Measurements from ENCODE around the gene ZNF20.

DNA sequence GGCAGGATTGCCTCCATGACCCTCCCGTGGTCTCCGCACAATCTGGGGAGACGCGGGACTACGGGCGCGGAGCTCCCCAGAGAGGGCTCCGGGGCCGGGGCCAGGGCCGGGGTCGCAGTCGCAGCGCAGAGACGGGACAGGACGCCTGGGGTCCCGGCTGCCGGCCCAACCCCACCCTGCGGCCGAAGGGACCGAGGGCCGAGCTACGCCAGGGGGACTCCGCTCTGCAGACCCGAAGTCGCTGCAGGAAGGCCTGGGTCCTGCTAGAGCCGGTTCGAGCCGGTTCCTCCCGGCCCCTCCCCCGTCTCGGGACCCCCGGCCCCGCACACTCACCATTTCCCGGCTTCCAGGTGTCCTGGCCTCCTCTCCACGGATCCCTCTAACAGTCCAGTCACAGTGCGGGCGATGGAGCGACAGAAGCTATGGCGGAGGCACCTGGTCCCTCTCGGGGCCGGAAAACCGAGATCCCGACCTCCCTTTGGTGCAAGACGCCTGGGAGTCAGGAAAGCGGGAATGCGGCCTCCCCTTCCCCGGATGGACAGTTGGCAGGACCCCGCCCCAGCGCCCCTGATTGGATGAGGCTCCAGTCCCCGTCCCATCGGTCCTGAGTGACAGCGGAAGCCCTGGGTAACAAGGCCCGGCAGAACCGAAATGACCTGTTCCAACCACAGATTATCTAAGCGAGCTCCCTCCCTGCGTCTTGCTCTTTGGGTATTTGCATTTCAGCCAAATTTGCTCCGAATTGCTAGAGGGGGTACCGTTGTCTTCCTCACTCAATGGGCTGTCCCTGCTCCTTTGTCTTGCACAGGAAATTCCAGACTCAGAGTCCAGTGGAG is 16.3 kb upstream of the ZNF20 start, which contains the start of gene ZNF625:
- TF ChIP-seq, protein P1, sequence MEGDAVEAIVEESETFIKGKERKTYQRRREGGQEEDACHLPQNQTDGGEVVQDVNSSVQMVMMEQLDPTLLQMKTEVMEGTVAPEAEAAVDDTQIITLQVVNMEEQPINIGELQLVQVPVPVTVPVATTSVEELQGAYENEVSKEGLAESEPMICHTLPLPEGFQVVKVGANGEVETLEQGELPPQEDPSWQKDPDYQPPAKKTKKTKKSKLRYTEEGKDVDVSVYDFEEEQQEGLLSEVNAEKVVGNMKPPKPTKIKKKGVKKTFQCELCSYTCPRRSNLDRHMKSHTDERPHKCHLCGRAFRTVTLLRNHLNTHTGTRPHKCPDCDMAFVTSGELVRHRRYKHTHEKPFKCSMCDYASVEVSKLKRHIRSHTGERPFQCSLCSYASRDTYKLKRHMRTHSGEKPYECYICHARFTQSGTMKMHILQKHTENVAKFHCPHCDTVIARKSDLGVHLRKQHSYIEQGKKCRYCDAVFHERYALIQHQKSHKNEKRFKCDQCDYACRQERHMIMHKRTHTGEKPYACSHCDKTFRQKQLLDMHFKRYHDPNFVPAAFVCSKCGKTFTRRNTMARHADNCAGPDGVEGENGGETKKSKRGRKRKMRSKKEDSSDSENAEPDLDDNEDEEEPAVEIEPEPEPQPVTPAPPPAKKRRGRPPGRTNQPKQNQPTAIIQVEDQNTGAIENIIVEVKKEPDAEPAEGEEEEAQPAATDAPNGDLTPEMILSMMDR (IDR thresholded peaks at IDR 0.05): no peak
- no peak for TF ChIP-seq POLR2A (IDR thresholded peaks at IDR 0.05)
